IMR-90 (cell line): ENCODE data around the gene GGA3.

Source experiments
- BHLHE40 ChIP-seq: fragments of 150-350 bp; IDR thresholded peaks from 2 replicates; pipeline ENCODE4 v1.6.1; 2016; ENCODE audit warnings: mild to moderate bottlenecking, low read depth, low read length
- CEBPB ChIP-seq: IDR thresholded peaks from 2 replicates; pipeline ENCODE4 v1.6.1; 2012; ENCODE audit warnings: low read depth, low read length, improper control_type of control experiment
- FOS ChIP-seq: fragments of 150-350 bp; IDR thresholded peaks from 2 replicates; pipeline ENCODE4 v1.6.1; 2016; ENCODE audit warnings: low read depth, low read length
- MAZ ChIP-seq: IDR thresholded peaks from 2 replicates; pipeline ENCODE4 v1.6.1; 2012; ENCODE audit warnings: low read depth, mild to moderate bottlenecking, low read length, improper control_type of control experiment, moderate library complexity, borderline replicate concordance
- POLR2A ChIP-seq: IDR thresholded peaks from 2 replicates; pipeline ENCODE4 v1.6.1; 2012; ENCODE audit warnings: mild to moderate bottlenecking, low read depth, low read length
- RFX5 ChIP-seq: IDR thresholded peaks from 2 replicates; pipeline ENCODE4 v1.8.0; 2012; ENCODE audit warnings: low read depth, mild to moderate bottlenecking, low read length, moderate library complexity
- SMC3 ChIP-seq: fragments of 150-350 bp; IDR thresholded peaks from 2 replicates; pipeline ENCODE4 v1.6.1; 2016; ENCODE audit warnings: low read depth, mild to moderate bottlenecking, antibody characterized with exemption, low read length, moderate library complexity
- TF ChIP-seq, protein P1 (sequence below): conservative IDR thresholded peaks from 2 replicates; pipeline ENCODE4 v1.5.1; 2012; ENCODE audit warnings: mild to moderate bottlenecking, low read depth, low read length, improper control_type of control experiment

- TF ChIP-seq, protein P1, sequence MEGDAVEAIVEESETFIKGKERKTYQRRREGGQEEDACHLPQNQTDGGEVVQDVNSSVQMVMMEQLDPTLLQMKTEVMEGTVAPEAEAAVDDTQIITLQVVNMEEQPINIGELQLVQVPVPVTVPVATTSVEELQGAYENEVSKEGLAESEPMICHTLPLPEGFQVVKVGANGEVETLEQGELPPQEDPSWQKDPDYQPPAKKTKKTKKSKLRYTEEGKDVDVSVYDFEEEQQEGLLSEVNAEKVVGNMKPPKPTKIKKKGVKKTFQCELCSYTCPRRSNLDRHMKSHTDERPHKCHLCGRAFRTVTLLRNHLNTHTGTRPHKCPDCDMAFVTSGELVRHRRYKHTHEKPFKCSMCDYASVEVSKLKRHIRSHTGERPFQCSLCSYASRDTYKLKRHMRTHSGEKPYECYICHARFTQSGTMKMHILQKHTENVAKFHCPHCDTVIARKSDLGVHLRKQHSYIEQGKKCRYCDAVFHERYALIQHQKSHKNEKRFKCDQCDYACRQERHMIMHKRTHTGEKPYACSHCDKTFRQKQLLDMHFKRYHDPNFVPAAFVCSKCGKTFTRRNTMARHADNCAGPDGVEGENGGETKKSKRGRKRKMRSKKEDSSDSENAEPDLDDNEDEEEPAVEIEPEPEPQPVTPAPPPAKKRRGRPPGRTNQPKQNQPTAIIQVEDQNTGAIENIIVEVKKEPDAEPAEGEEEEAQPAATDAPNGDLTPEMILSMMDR: no peak
- TF ChIP-seq SMC3: no peak
- no peak for TF ChIP-seq RFX5
- no peak for TF ChIP-seq FOS
- TF ChIP-seq POLR2A: no peak
- no peak for TF ChIP-seq CEBPB
- TF ChIP-seq MAZ: no peak
- no peak for TF ChIP-seq BHLHE40
Measured at GRCh38 chr17:75241502-75241901, 19.9 kb downstream of the GGA3 start.
